Smooth muscle cell (in vitro differentiated cells): ENCODE results near the gene GADD45G. TPM values are rescaled to one million over a fixed set of nuclear protein-coding genes. Genes with fewer than 3 reads are reported as not detected.

Experiments used
- DNase-seq: peaks from one replicate; lab custom pipeline; 2025; ENCODE audit not compliant: unreplicated experiment; lab: John Stamatoyannopoulos, UW
- H2AFZ ChIP-seq: fragments of 200-600 bp; sonication (generic); 2 replicates; pipeline ENCODE4 v1.6.0; 2016; ENCODE audit warnings: antibody characterized with exemption, low read depth, mild to moderate bottlenecking
- H3F3A ChIP-seq: fragments of 200-600 bp; sonication (generic); 2 replicates; pipeline ENCODE4 v1.6.0; 2017; ENCODE audit warnings: antibody characterized with exemption, low read depth
- H3K27ac ChIP-seq: fragments of 200-600 bp; sonication (generic); 2 replicates; pipeline ENCODE4 v1.5.1; 2016; ENCODE audit warnings: low read depth, mild to moderate bottlenecking
- H3K27me3 ChIP-seq: fragments of 200-600 bp; sonication (generic); 2 replicates; pipeline ENCODE4 v1.6.1; 2016; ENCODE audit warnings: low read depth, mild to moderate bottlenecking
- H3K36me3 ChIP-seq: fragments of 200-600 bp; sonication (generic); 2 replicates; pipeline ENCODE4 v1.5.1; 2016; ENCODE audit warnings: low read depth
- H3K4me1 ChIP-seq: fragments of 200-600 bp; sonication (generic); 2 replicates; pipeline ENCODE4 v1.5.1; 2016; ENCODE audit warnings: low read depth
- H3K4me2 ChIP-seq: fragments of 200-600 bp; sonication (generic); 2 replicates; pipeline ENCODE4 v1.6.0; 2016; ENCODE audit warnings: mild to moderate bottlenecking
- H3K4me3 ChIP-seq: fragments of 200-600 bp; sonication (generic); 2 replicates; pipeline ENCODE4 v1.5.1; 2016; ENCODE audit warnings: mild to moderate bottlenecking
- H3K79me2 ChIP-seq: fragments of 200-600 bp; sonication (generic); 2 replicates; pipeline ENCODE4 v1.6.0; 2016; ENCODE audit warnings: low read depth, mild to moderate bottlenecking
- H3K9ac ChIP-seq: fragments of 200-600 bp; sonication (generic); 2 replicates; pipeline ENCODE4 v1.6.0; 2016; ENCODE audit warnings: low read depth
- H3K9me3 ChIP-seq: fragments of 200-600 bp; sonication (generic); replicated peaks from 2 replicates; pipeline ENCODE4 v1.5.1; 2016; ENCODE audit warnings: low read depth
- H4K20me1 ChIP-seq: fragments of 200-600 bp; sonication (generic); 2 replicates; pipeline ENCODE4 v1.6.0; 2016; ENCODE audit warnings: low read depth
- WGBS: methylation state at CpG from one replicate; pipeline ENCODE4 v1.1.7; 2016; ENCODE audit warnings: low lambda C conversion rate; 5-methylcytosine and 5-hydroxymethylcytosine counted together
- polyA plus RNA-seq: library from polyadenylated mRNA; unstranded; fragments of >200 nt; fragmentation: Nextera tagmentation; extraction: Ambion mirVana; gene quantifications from 2 replicates; pipeline ENCODE4 v1.2.1, GENCODE V29; 2016
- total RNA-seq: library from RNA; depleted of rRNA; stranded (reverse); fragments of >200 nt; gene quantifications from 2 replicates; pipeline ENCODE4 v1.2.3, GENCODE V29; 2014
- TF ChIP-seq, protein P1 (sequence below): fragments of 200-600 bp; sonication (generic); IDR thresholded peaks from 2 replicates; pipeline ENCODE4 v1.5.1; 2017; ENCODE audit warnings: borderline replicate concordance, mild to moderate bottlenecking, antibody characterized with exemption; ENCODE audit not compliant: insufficient read depth, poor library complexity, severe bottlenecking

The GADD45G gene
- total and polyA plus RNA-seq, 2 experiments from 2014 or later = 6.9 to 10.7 TPM

DNA sequence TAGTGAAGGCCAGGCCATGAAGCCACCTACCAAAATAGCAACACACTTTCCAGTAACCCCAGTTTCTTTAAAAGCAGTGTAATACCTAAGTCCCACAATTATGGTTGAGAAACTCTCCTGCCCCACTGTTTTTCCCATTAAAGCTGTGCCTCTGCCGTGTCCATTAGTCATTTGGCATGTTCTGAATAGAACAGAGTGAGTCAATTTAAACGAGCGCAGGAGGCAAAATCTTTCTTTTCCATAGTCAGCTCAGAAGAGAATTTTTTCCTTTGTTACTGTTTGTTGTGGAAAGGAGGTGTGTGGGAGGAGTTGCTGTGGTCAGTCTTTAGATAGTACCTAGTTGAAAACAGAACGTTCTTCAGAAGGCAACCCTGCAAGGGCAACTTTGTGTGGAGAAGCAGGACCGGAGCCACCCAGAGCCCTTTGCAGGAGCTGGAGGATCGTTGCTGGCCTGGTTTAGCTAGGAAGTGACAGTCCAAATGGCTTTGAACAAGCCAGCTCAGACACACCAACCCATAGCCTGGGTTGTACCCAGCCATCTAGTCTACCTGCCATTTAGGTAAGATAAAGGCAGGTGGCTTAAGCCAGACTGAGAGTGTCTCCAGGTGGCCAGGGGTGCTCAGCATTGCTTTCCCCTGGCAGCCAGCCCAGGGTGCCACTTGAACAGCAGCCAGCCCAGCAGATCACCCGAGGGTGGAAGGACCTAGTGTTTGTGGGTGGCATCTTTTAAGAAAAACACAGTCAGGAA lies 30.4 kb downstream of the GADD45G start:
- no peak overlapping the region for H3K4me3 ChIP-seq
- H4K20me1 ChIP-seq = no peaks in the 10 kb centered on the region
- no peak overlapping the region for H2AFZ ChIP-seq
- no peak overlapping the region for H3K9ac ChIP-seq
- TF ChIP-seq, protein P1, sequence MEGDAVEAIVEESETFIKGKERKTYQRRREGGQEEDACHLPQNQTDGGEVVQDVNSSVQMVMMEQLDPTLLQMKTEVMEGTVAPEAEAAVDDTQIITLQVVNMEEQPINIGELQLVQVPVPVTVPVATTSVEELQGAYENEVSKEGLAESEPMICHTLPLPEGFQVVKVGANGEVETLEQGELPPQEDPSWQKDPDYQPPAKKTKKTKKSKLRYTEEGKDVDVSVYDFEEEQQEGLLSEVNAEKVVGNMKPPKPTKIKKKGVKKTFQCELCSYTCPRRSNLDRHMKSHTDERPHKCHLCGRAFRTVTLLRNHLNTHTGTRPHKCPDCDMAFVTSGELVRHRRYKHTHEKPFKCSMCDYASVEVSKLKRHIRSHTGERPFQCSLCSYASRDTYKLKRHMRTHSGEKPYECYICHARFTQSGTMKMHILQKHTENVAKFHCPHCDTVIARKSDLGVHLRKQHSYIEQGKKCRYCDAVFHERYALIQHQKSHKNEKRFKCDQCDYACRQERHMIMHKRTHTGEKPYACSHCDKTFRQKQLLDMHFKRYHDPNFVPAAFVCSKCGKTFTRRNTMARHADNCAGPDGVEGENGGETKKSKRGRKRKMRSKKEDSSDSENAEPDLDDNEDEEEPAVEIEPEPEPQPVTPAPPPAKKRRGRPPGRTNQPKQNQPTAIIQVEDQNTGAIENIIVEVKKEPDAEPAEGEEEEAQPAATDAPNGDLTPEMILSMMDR = no peak
- peak overlapping the region; percentile 63 for H3K27ac ChIP-seq
- no peaks in the 10 kb centered on the region for H3K27me3 ChIP-seq
- no peaks in the 10 kb centered on the region for H3K36me3 ChIP-seq
- peak overlapping the region; percentile 42 for H3K4me2 ChIP-seq
- H3K79me2 ChIP-seq = no peaks in the 10 kb centered on the region
- peaks cover 18% of the 10 kb centered on the region for H3F3A ChIP-seq
- no peaks in the 10 kb centered on the region for H3K4me1 ChIP-seq
- DNase-seq = no peak
- WGBS = 33% methylated on average over 7 of the region's 7 CpGs
- no peaks in the 10 kb centered on the region for H3K9me3 ChIP-seq

DNA sequence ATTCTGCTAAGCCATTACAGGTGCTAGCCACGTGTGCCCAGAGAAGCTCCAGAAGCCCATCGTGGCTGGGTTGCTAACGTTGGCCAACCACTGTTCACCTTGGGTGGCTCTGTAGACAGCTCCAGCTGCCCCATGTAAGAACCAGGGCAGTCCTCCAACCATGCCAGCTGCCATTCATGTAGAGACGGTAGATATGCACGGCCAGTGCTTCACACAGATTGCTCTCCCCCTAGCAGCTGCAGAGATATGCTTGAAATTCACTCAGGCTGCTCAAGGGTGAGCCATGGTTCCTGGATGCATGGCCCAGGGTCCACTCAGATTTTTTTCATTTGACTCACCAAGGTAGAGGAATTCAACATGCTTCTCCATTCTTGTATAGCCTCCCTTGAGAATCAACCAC lies 31.0 kb downstream of the GADD45G start:
- 80% methylated on average over 5 of the region's 5 CpGs for WGBS
- Histone ChIP-seq H3K4me1 (no peaks in the 10 kb centered on the region), H3K9me3 (no peaks in the 10 kb centered on the region), H4K20me1 (no peaks in the 10 kb centered on the region), H2AFZ (no peak overlapping the region), H3K27me3 (no peaks in the 10 kb centered on the region), H3K4me2 (peak overlapping the region; percentile 1), H3F3A (peaks cover 18% of the 10 kb centered on the region), H3K36me3 (no peaks in the 10 kb centered on the region), H3K9ac (no peak overlapping the region), H3K4me3 (no peak overlapping the region), H3K79me2 (no peaks in the 10 kb centered on the region), H3K27ac (peak overlapping the region; percentile 63)
- DNase-seq = no peak
- TF ChIP-seq, protein P1 = no peak

DNA sequence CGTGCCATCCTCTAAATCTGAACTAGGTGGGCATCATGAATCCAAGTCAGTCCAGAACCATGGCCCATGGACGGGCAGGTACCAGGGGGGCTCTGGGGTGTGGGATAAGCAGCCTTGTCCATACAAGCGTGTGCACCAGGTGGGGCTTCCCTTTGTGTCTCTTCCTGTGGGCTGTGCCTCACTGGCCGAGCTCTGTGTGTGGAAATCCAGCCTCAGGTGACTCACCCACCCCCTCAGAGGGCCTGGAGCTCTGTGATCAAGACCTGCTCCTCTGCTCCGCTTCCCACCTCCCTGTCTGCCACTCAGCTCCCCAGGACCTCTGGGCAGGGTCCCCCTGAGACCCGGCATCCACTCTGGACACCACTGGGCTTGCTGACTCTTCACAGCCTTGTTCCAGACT lies 33.0 kb downstream of the GADD45G start:
- H3K9me3 ChIP-seq = no peaks in the 10 kb centered on the region
- H3K9ac ChIP-seq = no peak overlapping the region
- no peaks in the 10 kb centered on the region for H3K79me2 ChIP-seq
- no peaks in the 10 kb centered on the region for H3K4me1 ChIP-seq
- no peak overlapping the region for H3K4me3 ChIP-seq
- no peaks in the 10 kb centered on the region for H3K27me3 ChIP-seq
- H4K20me1 ChIP-seq = no peaks in the 10 kb centered on the region
- 86% methylated on average over 6 of the region's 6 CpGs for WGBS
- H3K27ac ChIP-seq = no peak overlapping the region
- DNase-seq = no peak
- no peak overlapping the region for H3K4me2 ChIP-seq
- no peaks in the 10 kb centered on the region for H3K36me3 ChIP-seq
- TF ChIP-seq, protein P1 = no peak
- no peak overlapping the region for H2AFZ ChIP-seq
- H3F3A ChIP-seq = peaks cover 9% of the 10 kb centered on the region

DNA sequence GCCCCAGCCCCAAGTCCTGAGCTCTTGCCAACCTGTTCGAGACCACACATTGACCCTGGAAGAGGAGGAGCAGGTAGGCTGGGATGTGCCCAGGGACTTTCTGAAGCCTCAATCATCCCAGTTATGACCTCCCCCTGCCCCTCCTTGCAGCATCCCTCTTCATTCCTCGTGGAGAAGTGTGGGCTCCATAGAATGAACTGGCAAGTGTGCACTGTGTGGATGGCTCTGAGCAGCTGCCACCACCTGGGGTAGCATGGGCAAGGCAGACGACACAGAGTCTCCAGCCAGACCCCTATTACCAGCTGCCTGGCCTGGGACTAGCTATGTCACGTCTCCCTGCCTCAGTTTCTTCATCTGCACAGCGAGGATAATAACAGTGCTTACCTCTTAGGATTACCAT lies 33.5 kb downstream of the GADD45G start:
- WGBS = 92% methylated on average over 5 of the region's 5 CpGs
- DNase-seq = no peak
- Histone ChIP-seq H4K20me1 (no peaks in the 10 kb centered on the region), H3K4me3 (no peak overlapping the region), H3K4me1 (no peaks in the 10 kb centered on the region), H3K9me3 (no peaks in the 10 kb centered on the region), H2AFZ (no peak overlapping the region), H3K4me2 (no peak overlapping the region), H3K79me2 (no peaks in the 10 kb centered on the region), H3K9ac (no peak overlapping the region), H3K36me3 (no peaks in the 10 kb centered on the region), H3K27me3 (no peaks in the 10 kb centered on the region), H3K27ac (no peak overlapping the region), H3F3A (peaks cover 8% of the 10 kb centered on the region)
- TF ChIP-seq, protein P1 = no peak
